ENCODE data around the gene ADAMTS9. TPM values are rescaled to one million over a fixed set of nuclear protein-coding genes. Genes with fewer than 3 reads are reported as not detected.

ADAMTS9 gene
- total and polyA plus RNA-seq, 3 experiments from 2014 or later = not detected

GRCh38 chr3:64644483-64644882 is 43.3 kb downstream of the ADAMTS9 start:
- Histone ChIP-seq H3K9me3 (ENCODE audit: low read length) (no peaks in the 10 kb centered on the region), H3K36me3 (ENCODE audit: insufficient read depth, low read length) (no peaks in the 10 kb centered on the region), H3K27ac (ENCODE audit: low read depth, low read length) (no peak overlapping the region), H3K4me3 (ENCODE audit: low read length) (no peak overlapping the region), H3K27me3 (ENCODE audit: insufficient read depth, low read length, poor library complexity, severe bottlenecking) (no peaks in the 10 kb centered on the region), H3K4me1 (ENCODE audit: insufficient read depth, low read length) (no peaks in the 10 kb centered on the region)
- no peaks in the 10 kb centered on the region for H3K36me3 Mint-ChIP-seq
- CTCF ChIA-PET = no interaction called here
- no peaks in the 10 kb centered on the region for H3K4me1 Mint-ChIP-seq
- peaks cover 0 to 7% (median 0%) of the 10 kb centered on the region in 5 donors for H3K9me3 Mint-ChIP-seq
- no peak overlapping the region for H3K27ac Mint-ChIP-seq
- POLR2A ChIA-PET = no interaction called here
- DNase-seq = no peak
- no peaks in the 10 kb centered on the region for H3K27me3 Mint-ChIP-seq
- no peak overlapping the region for H3K4me3 Mint-ChIP-seq

GRCh38 chr3:64642327-64643151 is 45.3 kb downstream of the ADAMTS9 start:
- no peak for DNase-seq
- Mint-ChIP-seq H3K9me3 (peaks cover 0 to 7% (median 0%) of the 10 kb centered on the region in 5 donors), H3K27me3 (no peaks in the 10 kb centered on the region), H3K27ac (no peak overlapping the region), H3K36me3 (no peaks in the 10 kb centered on the region), H3K4me1 (no peaks in the 10 kb centered on the region), H3K4me3 (no peak overlapping the region)
- no peak overlapping the region for H3K27ac ChIP-seq (ENCODE audit: low read depth, low read length)
- ChIA-PET POLR2A (no interaction called here), CTCF (no interaction called here)
- no peaks in the 10 kb centered on the region for H3K36me3 ChIP-seq (ENCODE audit: insufficient read depth, low read length)
- H3K4me3 ChIP-seq (ENCODE audit: low read length) = no peak overlapping the region
- no peaks in the 10 kb centered on the region for H3K27me3 ChIP-seq (ENCODE audit: insufficient read depth, low read length, poor library complexity, severe bottlenecking)
- no peaks in the 10 kb centered on the region for H3K9me3 ChIP-seq (ENCODE audit: low read length)
- no peaks in the 10 kb centered on the region for H3K4me1 ChIP-seq (ENCODE audit: insufficient read depth, low read length)

- no peaks in the 10 kb centered on the region for H3K36me3 Mint-ChIP-seq
- H3K4me1 ChIP-seq (ENCODE audit: insufficient read depth, low read length) = no peaks in the 10 kb centered on the region
- no peaks in the 10 kb centered on the region for H3K9me3 ChIP-seq (ENCODE audit: low read length)
- H3K4me3 Mint-ChIP-seq = no peak overlapping the region
- no peak overlapping the region for H3K27ac ChIP-seq (ENCODE audit: low read depth, low read length)
- no peak for DNase-seq
- H3K4me1 Mint-ChIP-seq = no peaks in the 10 kb centered on the region
- no peak overlapping the region for H3K27ac Mint-ChIP-seq
- no peak overlapping the region for H3K4me3 ChIP-seq (ENCODE audit: low read length)
- H3K9me3 Mint-ChIP-seq = peaks cover 0 to 7% (median 3%) of the 10 kb centered on the region in 5 donors
- ChIA-PET CTCF (no interaction called here), POLR2A (no interaction called here)
- H3K27me3 Mint-ChIP-seq = no peaks in the 10 kb centered on the region
- no peaks in the 10 kb centered on the region for H3K36me3 ChIP-seq (ENCODE audit: insufficient read depth, low read length)
- no peaks in the 10 kb centered on the region for H3K27me3 ChIP-seq (ENCODE audit: insufficient read depth, low read length, poor library complexity, severe bottlenecking)
Measured at GRCh38 chr3:64638981-64639481, 48.8 kb downstream of the ADAMTS9 start.

DNA sequence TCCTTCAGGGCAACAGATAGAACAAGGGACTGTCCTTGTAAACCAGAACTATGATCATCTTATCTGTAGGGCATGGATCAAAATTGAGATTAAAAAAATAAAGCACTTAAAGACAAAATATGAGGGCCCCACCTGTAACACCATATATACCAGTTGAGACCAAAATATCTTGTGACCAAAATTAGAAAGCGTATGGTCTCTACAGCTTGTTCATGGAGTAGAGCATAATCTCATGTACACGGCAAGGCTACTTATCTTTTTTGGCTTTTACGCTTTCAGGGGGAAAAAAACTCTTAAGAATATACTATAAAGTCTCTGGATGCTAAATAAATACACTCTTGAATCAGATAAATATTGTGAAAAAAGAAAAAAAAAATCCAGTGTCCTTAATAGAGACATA is 49.3 kb downstream of the ADAMTS9 start:
- H3K27me3 Mint-ChIP-seq = no peaks in the 10 kb centered on the region
- H3K4me3 ChIP-seq (ENCODE audit: low read length) = no peak overlapping the region
- H3K36me3 Mint-ChIP-seq = no peaks in the 10 kb centered on the region
- H3K27me3 ChIP-seq (ENCODE audit: insufficient read depth, low read length, poor library complexity, severe bottlenecking) = no peaks in the 10 kb centered on the region
- ChIA-PET CTCF (no interaction called here), POLR2A (no interaction called here)
- H3K9me3 ChIP-seq (ENCODE audit: low read length) = no peaks in the 10 kb centered on the region
- peaks cover 0 to 7% (median 5%) of the 10 kb centered on the region in 5 donors for H3K9me3 Mint-ChIP-seq
- H3K4me1 ChIP-seq (ENCODE audit: insufficient read depth, low read length) = no peaks in the 10 kb centered on the region
- no peak for DNase-seq
- H3K27ac ChIP-seq (ENCODE audit: low read depth, low read length) = no peak overlapping the region
- no peak overlapping the region for H3K27ac Mint-ChIP-seq
- H3K36me3 ChIP-seq (ENCODE audit: insufficient read depth, low read length) = no peaks in the 10 kb centered on the region
- no peaks in the 10 kb centered on the region for H3K4me1 Mint-ChIP-seq
- H3K4me3 Mint-ChIP-seq = no peak overlapping the region

GRCh38 chr3:64634417-64634816 is 53.4 kb downstream of the ADAMTS9 start:
- peaks cover 0 to 6% (median under 1%) of the 10 kb centered on the region in 5 donors for H3K9me3 Mint-ChIP-seq
- CTCF ChIA-PET = no interaction called here
- H3K4me3 Mint-ChIP-seq = no peak overlapping the region

DNA sequence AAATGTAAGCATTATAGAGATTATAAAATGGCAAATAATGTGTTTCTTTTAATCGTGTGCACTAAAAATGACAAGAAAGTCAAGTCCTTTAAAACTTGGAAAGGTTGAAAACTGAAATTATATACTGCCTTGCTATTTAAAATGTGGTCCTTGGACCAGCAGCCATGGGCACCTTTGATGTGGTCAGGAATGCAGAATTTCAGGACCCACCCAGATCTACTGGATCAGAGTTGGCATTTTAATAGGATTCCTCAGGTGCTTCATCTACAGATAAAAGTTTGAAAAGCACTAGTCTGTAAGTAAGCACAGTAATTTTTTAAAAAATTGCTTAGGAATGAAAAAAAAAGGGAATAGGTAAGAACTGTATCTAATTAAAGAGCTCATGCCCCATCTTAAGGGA is 55.8 kb downstream of the ADAMTS9 start:
- no peak overlapping the region for H3K4me3 Mint-ChIP-seq
- no peak overlapping the region for H3K27ac Mint-ChIP-seq
- ChIA-PET CTCF (no interaction called here), POLR2A (no interaction called here)
- Histone ChIP-seq H3K4me1 (ENCODE audit: insufficient read depth, low read length) (no peaks in the 10 kb centered on the region), H3K27ac (ENCODE audit: low read depth, low read length) (no peak overlapping the region), H3K9me3 (ENCODE audit: low read length) (no peaks in the 10 kb centered on the region), H3K4me3 (ENCODE audit: low read length) (no peak overlapping the region), H3K27me3 (ENCODE audit: insufficient read depth, low read length, poor library complexity, severe bottlenecking) (no peaks in the 10 kb centered on the region), H3K36me3 (ENCODE audit: insufficient read depth, low read length) (no peaks in the 10 kb centered on the region)
- no peak for DNase-seq
- H3K36me3 Mint-ChIP-seq = no peaks in the 10 kb centered on the region
- H3K9me3 Mint-ChIP-seq = peaks cover 0 to 8% (median 4%) of the 10 kb centered on the region in 5 donors
- H3K4me1 Mint-ChIP-seq = no peaks in the 10 kb centered on the region
- no peaks in the 10 kb centered on the region for H3K27me3 Mint-ChIP-seq

More at GRCh38 chr3:64634417-64634816, 53.4 kb downstream of the ADAMTS9 start:
- Mint-ChIP-seq H3K36me3 (no peaks in the 10 kb centered on the region), H3K4me1 (no peaks in the 10 kb centered on the region), H3K27me3 (no peaks in the 10 kb centered on the region), H3K27ac (no peak overlapping the region)
- H3K27me3 ChIP-seq (ENCODE audit: insufficient read depth, low read length, poor library complexity, severe bottlenecking) = no peaks in the 10 kb centered on the region
- DNase-seq = no peak
- no peaks in the 10 kb centered on the region for H3K9me3 ChIP-seq (ENCODE audit: low read length)
- POLR2A ChIA-PET = no interaction called here
- no peak overlapping the region for H3K27ac ChIP-seq (ENCODE audit: low read depth, low read length)
- H3K4me1 ChIP-seq (ENCODE audit: insufficient read depth, low read length) = no peaks in the 10 kb centered on the region
- no peak overlapping the region for H3K4me3 ChIP-seq (ENCODE audit: low read length)
- H3K36me3 ChIP-seq (ENCODE audit: insufficient read depth, low read length) = no peaks in the 10 kb centered on the region

DNA sequence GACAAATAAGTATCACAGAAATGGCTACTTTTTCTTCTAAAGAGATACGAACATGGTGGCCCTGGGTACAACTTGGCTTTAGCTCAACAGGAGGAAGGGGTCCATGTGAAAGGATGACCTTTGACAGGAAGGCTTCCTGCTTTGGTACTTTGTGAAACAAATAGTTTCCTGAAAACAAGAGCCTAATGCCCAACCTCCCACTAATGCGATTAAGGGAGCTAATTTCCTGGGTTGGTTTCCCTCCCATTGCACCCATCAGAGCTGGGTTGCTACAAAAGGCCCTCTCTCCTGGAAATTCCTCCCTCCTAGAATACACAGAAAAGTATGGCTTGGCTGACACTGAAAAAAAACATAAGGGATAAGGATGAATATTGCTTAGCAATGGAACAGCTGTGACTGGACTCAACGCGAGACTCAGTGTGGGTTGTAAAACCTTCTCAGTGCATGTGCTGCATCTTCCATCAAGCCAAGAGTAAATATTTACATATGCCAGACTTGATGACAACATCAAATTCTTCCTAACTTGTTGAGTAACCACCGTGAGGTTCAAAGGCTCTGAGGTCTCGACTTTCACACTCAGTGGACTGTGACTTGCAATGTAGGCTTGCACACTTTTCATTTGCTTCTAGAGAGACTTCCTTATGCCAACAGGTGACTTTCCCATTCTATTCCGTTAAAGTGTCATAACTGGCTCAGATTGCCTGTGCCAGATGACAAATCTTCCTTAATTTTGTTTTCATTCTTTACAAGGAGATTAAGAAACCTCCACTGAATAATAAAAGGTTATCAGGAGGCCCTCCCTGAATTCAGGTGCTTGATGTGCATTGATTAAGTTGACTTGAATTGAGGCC is 60.1 kb downstream of the ADAMTS9 start:
- POLR2A ChIA-PET = no interaction called here
- H3K9me3 Mint-ChIP-seq = peaks cover 0 to 4% (median 2%) of the 10 kb centered on the region in 5 donors
- DNase-seq = no peak
- Histone ChIP-seq H3K27me3 (ENCODE audit: insufficient read depth, low read length, poor library complexity, severe bottlenecking) (no peaks in the 10 kb centered on the region), H3K4me1 (ENCODE audit: insufficient read depth, low read length) (no peaks in the 10 kb centered on the region), H3K27ac (ENCODE audit: low read depth, low read length) (no peak overlapping the region), H3K4me3 (ENCODE audit: low read length) (no peak overlapping the region), H3K36me3 (ENCODE audit: insufficient read depth, low read length) (no peaks in the 10 kb centered on the region), H3K9me3 (ENCODE audit: low read length) (no peaks in the 10 kb centered on the region)
- H3K4me1 Mint-ChIP-seq = no peaks in the 10 kb centered on the region
- peaks cover 0 to 1% (median 0%) of the 10 kb centered on the region in 3 donors for H3K36me3 Mint-ChIP-seq
- no peak overlapping the region for H3K27ac Mint-ChIP-seq
- CTCF ChIA-PET = no interaction called here
- no peak overlapping the region for H3K4me3 Mint-ChIP-seq
- H3K27me3 Mint-ChIP-seq = no peaks in the 10 kb centered on the region

- Mint-ChIP-seq H3K9me3 (peaks cover 0 to 4% (median 2%) of the 10 kb centered on the region in 5 donors), H3K36me3 (peaks cover 0 to 1% (median 0%) of the 10 kb centered on the region in 3 donors), H3K4me1 (no peaks in the 10 kb centered on the region), H3K27ac (no peak overlapping the region), H3K4me3 (no peak overlapping the region), H3K27me3 (no peaks in the 10 kb centered on the region)
- no peaks in the 10 kb centered on the region for H3K4me1 ChIP-seq (ENCODE audit: insufficient read depth, low read length)
- no peak overlapping the region for H3K27ac ChIP-seq (ENCODE audit: low read depth, low read length)
- H3K36me3 ChIP-seq (ENCODE audit: insufficient read depth, low read length) = no peaks in the 10 kb centered on the region
- ChIA-PET CTCF (no interaction called here), POLR2A (no interaction called here)
- H3K27me3 ChIP-seq (ENCODE audit: insufficient read depth, low read length, poor library complexity, severe bottlenecking) = no peaks in the 10 kb centered on the region
- H3K4me3 ChIP-seq (ENCODE audit: low read length) = no peak overlapping the region
- no peak for DNase-seq
- H3K9me3 ChIP-seq (ENCODE audit: low read length) = no peaks in the 10 kb centered on the region
Measured at GRCh38 chr3:64627042-64627441, 60.8 kb downstream of the ADAMTS9 start.
